C4-2B (cell line): ENCODE results near the gene GOLGA7B.

ENCODE experiments used
- ZFX ChIP-seq: fragments of 450-650 bp; IDR thresholded peaks from 2 replicates; pipeline ENCODE4 v1.6.1; 2017
- TF ChIP-seq, protein P1 (sequence below): fragments of 450-650 bp; conservative IDR thresholded peaks from 2 replicates; pipeline ENCODE4 v1.5.1; 2017; ENCODE audit warnings: mild to moderate bottlenecking

DNA sequence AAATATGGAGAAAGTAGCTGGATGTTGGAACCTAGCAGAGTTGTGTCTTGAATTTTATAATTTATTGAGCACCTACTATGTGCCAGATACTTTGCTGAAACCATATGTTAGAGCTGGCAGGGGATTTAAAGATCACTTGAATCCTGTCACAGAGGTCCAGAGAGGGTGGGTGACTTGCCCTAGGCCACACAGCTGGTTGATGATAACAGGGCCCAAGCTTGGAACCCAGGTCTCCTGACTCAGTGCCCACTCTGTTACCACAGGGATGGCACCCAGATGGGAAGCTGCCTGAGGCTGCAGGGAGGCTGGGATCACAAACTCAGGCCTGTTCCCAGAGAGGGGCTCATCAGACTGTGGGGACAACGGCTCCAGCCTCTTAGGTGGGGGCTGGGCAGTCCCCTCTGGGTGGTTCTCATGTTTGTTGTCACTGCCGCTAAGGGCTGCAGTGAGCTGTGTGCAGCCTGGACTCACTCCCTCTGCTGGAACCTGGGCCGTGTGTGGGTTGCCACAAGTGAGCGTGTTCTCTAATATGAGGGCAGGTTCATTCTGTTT lies 18.6 kb downstream of the GOLGA7B start:
- TF ChIP-seq, protein P1, sequence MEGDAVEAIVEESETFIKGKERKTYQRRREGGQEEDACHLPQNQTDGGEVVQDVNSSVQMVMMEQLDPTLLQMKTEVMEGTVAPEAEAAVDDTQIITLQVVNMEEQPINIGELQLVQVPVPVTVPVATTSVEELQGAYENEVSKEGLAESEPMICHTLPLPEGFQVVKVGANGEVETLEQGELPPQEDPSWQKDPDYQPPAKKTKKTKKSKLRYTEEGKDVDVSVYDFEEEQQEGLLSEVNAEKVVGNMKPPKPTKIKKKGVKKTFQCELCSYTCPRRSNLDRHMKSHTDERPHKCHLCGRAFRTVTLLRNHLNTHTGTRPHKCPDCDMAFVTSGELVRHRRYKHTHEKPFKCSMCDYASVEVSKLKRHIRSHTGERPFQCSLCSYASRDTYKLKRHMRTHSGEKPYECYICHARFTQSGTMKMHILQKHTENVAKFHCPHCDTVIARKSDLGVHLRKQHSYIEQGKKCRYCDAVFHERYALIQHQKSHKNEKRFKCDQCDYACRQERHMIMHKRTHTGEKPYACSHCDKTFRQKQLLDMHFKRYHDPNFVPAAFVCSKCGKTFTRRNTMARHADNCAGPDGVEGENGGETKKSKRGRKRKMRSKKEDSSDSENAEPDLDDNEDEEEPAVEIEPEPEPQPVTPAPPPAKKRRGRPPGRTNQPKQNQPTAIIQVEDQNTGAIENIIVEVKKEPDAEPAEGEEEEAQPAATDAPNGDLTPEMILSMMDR = no peak
- TF ChIP-seq ZFX = no peak
